Heart left ventricle (tissue), 13 donors: Measurements from ENCODE around the gene NCDN.

Experiments
- CTCF ChIP-seq, 12 donors: fragments of 200-600 bp; sonication (generic) in 4 of 12; IDR thresholded peaks; one replicate each; pipeline versions ENCODE4 v1.5.0 to v1.8.0; 2018 to 2022; ENCODE audit warnings: antibody characterized with exemption in 12 of 12, mild to moderate bottlenecking in 5 of 12
- POLR2A ChIP-seq, 2 donors: fragments of 450-650 bp; IDR thresholded peaks; one replicate each; pipeline ENCODE4 v1.6.1; 2017; ENCODE audit warnings: antibody characterized with exemption in 2 of 2, mild to moderate bottlenecking in 2 of 2, moderate library complexity in 2 of 2
- donor health status: ischemic (EF 13 %, LVEDD 7.1; RV severe dilation, severe dysfunction).
- donor health status: DM: no; HTN: yes; CAD: no.
- donor health status: DM: no; HTN: no; CAD: no.
- donor health status: ischemic (EF 25% LVEDD 6.9; RV normal size, moderate dysfunction).
- donor health status: ischemic (EF 25% LVEDD 5.7; RV mildly dilated, moderate dysfunction).
- donor health status: ischemic (EF 35%, LVEDD 5.7; RV mildly dilated, moderate dysfunction).
- donor health status: nonischemic (EF 11% LVEDD 7.7; RV severe dilation, severe dysfunction).
- donor health status: DM: yes; HTN: yes; CAD: no.
- donor health status: PGD.
- donor health status: ischemic (EF 29% LVEDD 5.4; RV normal size, mild dysfunction).
- donor health status: nonischemic (EF 23%, LVEDD 6.1; RV moderate dilation, normal function).

GRCh38 chr1:35603941-35604340 lies 46.3 kb downstream of the NCDN start:
- no peak for TF ChIP-seq CTCF (IDR thresholded peaks at IDR 0.05)
- no peak for TF ChIP-seq POLR2A (IDR thresholded peaks at IDR 0.05)
